Measurements from ENCODE around the gene HGD.

GRCh38 chr3:120642368-120642948 lies 39.6 kb downstream of the HGD start:
- TF ChIP-seq CTCF (conservative IDR thresholded peaks at IDR 0.05) (no peak), ZFX (IDR thresholded peaks at IDR 0.05) (no peak)
